Liver (tissue), 9 donors: ENCODE measurements around the gene ULK4. TPM values are rescaled to one million over a fixed set of nuclear protein-coding genes. Genes with fewer than 3 reads are reported as not detected.

Source experiments
- DNase-seq: peaks from one replicate; pipeline ENCODE4 v3.0.0-alpha.2; 2017; ENCODE audit warnings: low spot score
- H3K27ac ChIP-seq, 2 donors: one replicate each; pipeline ENCODE4 v1.7.0; 2013; ENCODE audit warnings: inconsistent platforms in 2 of 2, low read length in 2 of 2, control low read depth in 1 of 2, low read depth in 1 of 2, mild to moderate bottlenecking in 1 of 2
- H3K27me3 ChIP-seq, 4 donors: one replicate each; pipeline versions ENCODE4 v1.6.1 to v1.7.0; 2013; ENCODE audit warnings: low read length in 3 of 4, inconsistent platforms in 1 of 4, mild to moderate bottlenecking in 1 of 4, moderate library complexity in 1 of 4; ENCODE audit not compliant: control insufficient read depth in 4 of 4, insufficient read depth in 4 of 4
- H3K36me3 ChIP-seq, 4 donors: one replicate each; pipeline versions ENCODE4 v1.6.1 to v1.7.0; 2013; ENCODE audit warnings: low read length in 3 of 4, mild to moderate bottlenecking in 3 of 4, low read depth in 1 of 4, moderate library complexity in 1 of 4; ENCODE audit not compliant: control insufficient read depth in 4 of 4, insufficient read depth in 3 of 4
- H3K4me1 ChIP-seq, 4 donors: one replicate each; pipeline versions ENCODE4 v1.6.1 to v1.7.0; 2013; ENCODE audit warnings: low read length in 3 of 4, mild to moderate bottlenecking in 3 of 4, moderate library complexity in 1 of 4; ENCODE audit not compliant: control insufficient read depth in 4 of 4, insufficient read depth in 4 of 4
- H3K4me3 ChIP-seq, 3 donors: one replicate each; pipeline versions ENCODE4 v1.6.1 to v1.7.0; 2013; ENCODE audit warnings: low read length in 3 of 3, control low read depth in 1 of 3, low read depth in 1 of 3, mild to moderate bottlenecking in 1 of 3
- H3K9ac ChIP-seq, 2 donors: one replicate each; pipeline ENCODE4 v1.7.0; 2013; ENCODE audit warnings: low read length in 2 of 2, mild to moderate bottlenecking in 2 of 2, moderate library complexity in 2 of 2, control low read depth in 1 of 2, low read depth in 1 of 2
- H3K9me3 ChIP-seq, 4 donors: one replicate each; pipeline versions ENCODE4 v1.6.1 to v1.7.0; 2013; ENCODE audit warnings: low read length in 3 of 4; ENCODE audit not compliant: control insufficient read depth in 4 of 4
- ATF3 ChIP-seq: IDR thresholded peaks from 2 replicates; pipeline ENCODE4 v1.6.1; 2016; ENCODE audit warnings: antibody characterized with exemption
- EGR1 ChIP-seq, 2 donors: IDR thresholded peaks; 2 replicates each; pipeline ENCODE4 v1.6.1; 2016 to 2018; ENCODE audit warnings: antibody characterized with exemption in 2 of 2, low read depth in 2 of 2
- FOXA1 ChIP-seq: IDR thresholded peaks from 2 replicates; pipeline ENCODE4 v1.6.1; 2016; ENCODE audit warnings: antibody characterized with exemption
- FOXA2 ChIP-seq: IDR thresholded peaks from 2 replicates; pipeline ENCODE4 v1.6.1; 2016; ENCODE audit warnings: antibody characterized with exemption
- GABPA ChIP-seq, 2 donors: IDR thresholded peaks in 1 of 2; conservative IDR thresholded peaks in 1 of 2; 2 replicates each; pipeline ENCODE4 v1.6.1; 2016; ENCODE audit warnings: antibody characterized with exemption in 2 of 2, mild to moderate bottlenecking in 1 of 2, moderate library complexity in 1 of 2
- HNF4A ChIP-seq, 2 donors: conservative IDR thresholded peaks; 2 replicates each; pipeline ENCODE4 v1.6.1; 2016; ENCODE audit warnings: antibody characterized with exemption in 2 of 2, mild to moderate bottlenecking in 2 of 2
- HNF4G ChIP-seq: IDR thresholded peaks from 2 replicates; pipeline ENCODE4 v1.6.1; 2016; ENCODE audit warnings: antibody characterized with exemption
- JUND ChIP-seq, 2 donors: IDR thresholded peaks; 2 replicates each; pipeline ENCODE4 v1.6.1; 2016; ENCODE audit warnings: antibody characterized with exemption in 2 of 2
- NR2F2 ChIP-seq: IDR thresholded peaks from 2 replicates; pipeline ENCODE4 v1.6.1; 2016; ENCODE audit warnings: antibody characterized with exemption
- RAD21 ChIP-seq, 2 donors: IDR thresholded peaks; 2 replicates each; pipeline ENCODE4 v1.6.1; 2016; ENCODE audit warnings: antibody characterized with exemption in 2 of 2, mild to moderate bottlenecking in 2 of 2
- REST ChIP-seq: IDR thresholded peaks from 2 replicates; pipeline ENCODE4 v1.6.1; 2016; ENCODE audit warnings: antibody characterized with exemption, mild to moderate bottlenecking
- RXRA ChIP-seq, 2 donors: IDR thresholded peaks; 2 replicates each; pipeline ENCODE4 v1.6.1; 2017 to 2018; ENCODE audit warnings: antibody characterized with exemption in 2 of 2, mild to moderate bottlenecking in 1 of 2
- SP1 ChIP-seq: IDR thresholded peaks from 2 replicates; pipeline ENCODE4 v1.6.1; 2018; ENCODE audit warnings: antibody characterized with exemption, mild to moderate bottlenecking
- TAF1 ChIP-seq: conservative IDR thresholded peaks from 2 replicates; pipeline ENCODE4 v1.6.1; 2016; ENCODE audit warnings: antibody characterized with exemption, mild to moderate bottlenecking
- YY1 ChIP-seq: IDR thresholded peaks from 2 replicates; pipeline ENCODE4 v1.6.1; 2016; ENCODE audit warnings: antibody characterized with exemption, mild to moderate bottlenecking
- ZBTB33 ChIP-seq: IDR thresholded peaks from 2 replicates; pipeline ENCODE4 v1.6.1; 2016; ENCODE audit warnings: antibody characterized with exemption
- WGBS: extraction: QIAGEN DNeasy Blood & Tissue Kit; methylation state at CpG from one replicate; pipeline ENCODE4 v1.1.7; 2013; 5-methylcytosine and 5-hydroxymethylcytosine counted together
- polyA plus RNA-seq, 2 donors: library from polyadenylated mRNA; stranded (reverse) in 1 of 2; unstranded in 1 of 2; fragments of 200-250 nt in 1 of 2; fragments of >200 nt in 1 of 2; fragmentation: Nextera tagmentation in 1 of 2; extraction: Ambion mirVana in 1 of 2; gene quantifications; one replicate each; pipeline versions ENCODE4 v1.2.1 to v1.2.3, GENCODE V29; 2013 to 2015
- total RNA-seq, 2 donors: library from RNA; depleted of rRNA; stranded (reverse); fragments of >200 nt; gene quantifications; one replicate each; pipeline ENCODE4 v1.2.3, GENCODE V29; 2014
- TF ChIP-seq, protein P1 (sequence below): IDR thresholded peaks from 2 replicates; pipeline ENCODE4 v1.6.1; 2016; ENCODE audit warnings: antibody characterized with exemption
- TF ChIP-seq, protein P2 (sequence below): fragments of 150-350 bp; IDR thresholded peaks from 2 replicates; pipeline ENCODE4 v1.5.1; 2017; ENCODE audit warnings: improper control_type of control experiment, low read depth, low read length; ENCODE audit not compliant: missing input control
- donor health status: healthy.
- donor health status: healthy.
- donor health status: healthy.
- donor health status: healthy.
- donor health status: healthy.

ULK4 gene
- total and polyA plus RNA-seq, 4 donors: 1.1 to 11.5 (median 3.2) TPM

GRCh38 chr3:41627477-41628087 lies 334.3 kb downstream of the ULK4 start:
- DNase-seq: no peak
- Histone ChIP-seq H3K4me1 (peaks cover 0 to 27% (median 25%) of the 10 kb centered on the region in 4 donors), H3K27ac (peak overlapping the region in 1 of 2 donors; percentile 63), H3K9me3 (no peaks in the 10 kb centered on the region), H3K4me3 (peak overlapping the region in 2 of 3 donors; percentile 1 to 9), H3K27me3 (no peaks in the 10 kb centered on the region), H3K36me3 (no peaks in the 10 kb centered on the region), H3K9ac (no peak overlapping the region)
- TF ChIP-seq TAF1 (no peak), GABPA (IDR thresholded peaks at IDR 0.05 in 1 of 2, conservative IDR thresholded peaks at IDR 0.05 in 1 of 2) (no peak), EGR1 (IDR thresholded peaks at IDR 0.05; ENCODE audit: low read depth in 2 of 2) (no peak), SP1 (peak; percentile 90), ATF3 (no peak), YY1 (peak; percentile 48), RXRA (IDR thresholded peaks at IDR 0.05) (peak; percentile 88 to 89), RAD21 (IDR thresholded peaks at IDR 0.05) (peak; percentile 53 to 60), JUND (IDR thresholded peaks at IDR 0.05) (peak; percentile 43 to 73), HNF4G (peak; percentile 94), ZBTB33 (peak; percentile 11), NR2F2 (peak; percentile 72), REST (peak; percentile 46), HNF4A (conservative IDR thresholded peaks at IDR 0.05) (peak; percentile 97 to 99), FOXA1 (peak; percentile 23), FOXA2 (no peak)
- TF ChIP-seq, protein P1, sequence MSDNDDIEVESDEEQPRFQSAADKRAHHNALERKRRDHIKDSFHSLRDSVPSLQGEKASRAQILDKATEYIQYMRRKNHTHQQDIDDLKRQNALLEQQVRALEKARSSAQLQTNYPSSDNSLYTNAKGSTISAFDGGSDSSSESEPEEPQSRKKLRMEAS: no peak
- TF ChIP-seq, protein P2, sequence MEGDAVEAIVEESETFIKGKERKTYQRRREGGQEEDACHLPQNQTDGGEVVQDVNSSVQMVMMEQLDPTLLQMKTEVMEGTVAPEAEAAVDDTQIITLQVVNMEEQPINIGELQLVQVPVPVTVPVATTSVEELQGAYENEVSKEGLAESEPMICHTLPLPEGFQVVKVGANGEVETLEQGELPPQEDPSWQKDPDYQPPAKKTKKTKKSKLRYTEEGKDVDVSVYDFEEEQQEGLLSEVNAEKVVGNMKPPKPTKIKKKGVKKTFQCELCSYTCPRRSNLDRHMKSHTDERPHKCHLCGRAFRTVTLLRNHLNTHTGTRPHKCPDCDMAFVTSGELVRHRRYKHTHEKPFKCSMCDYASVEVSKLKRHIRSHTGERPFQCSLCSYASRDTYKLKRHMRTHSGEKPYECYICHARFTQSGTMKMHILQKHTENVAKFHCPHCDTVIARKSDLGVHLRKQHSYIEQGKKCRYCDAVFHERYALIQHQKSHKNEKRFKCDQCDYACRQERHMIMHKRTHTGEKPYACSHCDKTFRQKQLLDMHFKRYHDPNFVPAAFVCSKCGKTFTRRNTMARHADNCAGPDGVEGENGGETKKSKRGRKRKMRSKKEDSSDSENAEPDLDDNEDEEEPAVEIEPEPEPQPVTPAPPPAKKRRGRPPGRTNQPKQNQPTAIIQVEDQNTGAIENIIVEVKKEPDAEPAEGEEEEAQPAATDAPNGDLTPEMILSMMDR: no peak
- 36% methylated on average over 5 of the region's 5 CpGs for WGBS
